Hindlimb muscle (tissue), 1 donor: Measurements from ENCODE around the gene GAGE12J. TPM values are rescaled to one million over a fixed set of nuclear protein-coding genes. Genes with fewer than 3 reads are reported as not detected.
"Not testable (repeated sequence)": the region's sequence is repeated elsewhere in the genome, so short reads cannot be mapped to it uniquely, and the experiment has no call there.

ENCODE experiments used
- DNase-seq: peaks from one replicate; pipeline ENCODE4 v3.0.0-alpha.2; 2013
- polyA plus RNA-seq: library from polyadenylated mRNA; unstranded; fragments of 120-200 nt; gene quantifications from one replicate; pipeline ENCODE4 v1.2.1, GENCODE V29; 2013; ENCODE audit not compliant: insufficient read length

GAGE12J gene
- polyA plus RNA-seq, 1 donor: not detected

DNA sequence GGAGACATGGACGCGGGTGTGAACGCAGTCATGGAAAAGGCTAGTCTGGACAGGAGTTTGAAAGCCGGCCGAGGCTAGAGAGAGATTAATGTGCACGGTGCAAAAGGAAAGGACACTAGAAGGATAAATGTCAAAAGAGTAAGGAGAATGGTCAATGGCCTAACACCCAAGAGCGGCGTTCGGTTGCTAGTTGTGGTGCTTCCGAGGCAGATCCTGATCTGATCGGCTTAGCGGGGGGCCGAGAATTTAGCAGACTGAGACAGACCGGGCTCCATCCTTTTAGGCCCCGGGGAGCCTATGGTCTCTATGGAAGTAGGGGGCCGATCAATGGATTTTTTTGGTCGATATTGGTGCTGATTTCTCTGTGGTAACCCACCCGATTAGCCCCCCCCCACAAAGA, 11.5 kb upstream of the GAGE12J start:
- DNase-seq: no peak

DNA sequence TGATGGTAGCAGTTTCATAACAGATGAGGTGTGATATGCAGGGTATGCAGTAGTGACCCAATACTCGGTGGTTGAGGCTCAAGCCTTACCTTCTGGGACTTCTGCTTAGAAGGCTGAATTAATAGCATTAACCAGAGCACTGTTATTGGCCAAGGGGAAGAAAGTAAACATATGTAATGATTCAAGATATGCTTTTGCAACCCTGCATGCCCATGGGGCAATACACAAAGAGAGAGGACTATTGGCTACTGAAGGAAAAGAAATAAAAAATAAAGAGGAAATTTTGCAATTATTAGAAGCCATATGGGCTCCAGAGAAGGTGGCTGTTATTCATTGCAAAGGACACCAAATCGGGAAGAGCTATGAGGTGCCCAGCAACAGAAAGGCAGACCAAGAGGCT, 9.7 kb upstream of the GAGE12J start:
- DNase-seq: no peak

DNA sequence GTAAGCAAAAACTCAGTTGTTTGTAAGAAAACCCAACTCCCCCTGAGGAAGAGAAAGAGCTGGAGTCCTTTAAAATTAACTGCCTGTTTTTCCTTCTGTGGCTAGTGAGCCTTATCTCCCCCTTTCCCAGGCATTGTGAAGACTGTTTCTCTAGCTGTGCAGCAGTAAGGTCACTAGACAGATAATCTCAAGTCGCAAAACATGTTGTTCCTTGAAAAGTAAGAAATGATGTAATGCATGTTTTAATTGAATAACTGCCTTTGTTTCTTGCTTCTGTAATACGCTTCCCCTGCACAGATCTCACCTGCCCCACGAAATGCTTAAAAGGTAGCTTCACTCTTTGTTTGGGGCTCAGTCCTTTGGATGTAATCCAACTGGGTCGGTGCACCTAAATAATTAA, 5.8 kb upstream of the GAGE12J start:
- DNase-seq: no peak

DNA sequence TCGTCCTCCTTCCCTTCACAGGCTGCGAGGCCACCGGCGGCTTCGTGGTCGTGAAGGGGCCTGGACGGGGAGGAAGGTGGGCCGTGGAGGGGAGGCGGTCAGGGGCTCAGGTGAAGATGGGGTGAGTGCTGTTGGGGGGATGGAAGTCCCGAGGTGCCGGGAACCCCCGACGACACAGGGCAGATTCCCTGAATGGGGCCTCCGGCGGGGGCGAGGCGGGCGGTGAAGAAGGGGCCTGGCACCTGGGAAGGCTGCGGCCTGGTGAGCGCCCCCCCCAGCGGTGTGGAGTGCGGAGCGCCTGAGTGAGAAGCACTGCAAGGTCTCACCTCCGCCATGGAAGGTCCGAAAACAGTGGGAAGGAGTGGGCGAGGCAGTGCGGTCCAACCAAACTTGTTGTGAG, 429 bp downstream of the GAGE12J start:
- not testable (repeated sequence) for DNase-seq

DNA sequence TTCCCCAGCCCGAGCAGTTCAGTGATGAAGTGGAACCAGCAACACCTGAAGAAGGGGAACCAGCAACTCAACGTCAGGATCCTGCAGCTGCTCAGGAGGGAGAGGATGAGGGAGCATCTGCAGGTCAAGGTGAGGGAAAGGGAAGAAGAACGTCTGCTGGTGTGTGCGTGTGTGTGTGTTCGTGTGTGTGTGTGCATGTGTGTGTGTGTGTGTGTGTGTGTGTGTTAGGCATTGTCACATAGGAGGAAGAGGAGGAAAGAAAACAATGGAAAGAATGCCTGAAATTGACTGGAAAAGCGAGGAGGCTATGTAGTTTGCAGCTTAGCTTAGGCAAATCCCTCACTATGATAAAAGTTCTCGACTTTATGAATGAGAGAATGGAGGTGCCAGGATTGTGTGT, 1.9 kb downstream of the GAGE12J start:
- not testable (repeated sequence) for DNase-seq

DNA sequence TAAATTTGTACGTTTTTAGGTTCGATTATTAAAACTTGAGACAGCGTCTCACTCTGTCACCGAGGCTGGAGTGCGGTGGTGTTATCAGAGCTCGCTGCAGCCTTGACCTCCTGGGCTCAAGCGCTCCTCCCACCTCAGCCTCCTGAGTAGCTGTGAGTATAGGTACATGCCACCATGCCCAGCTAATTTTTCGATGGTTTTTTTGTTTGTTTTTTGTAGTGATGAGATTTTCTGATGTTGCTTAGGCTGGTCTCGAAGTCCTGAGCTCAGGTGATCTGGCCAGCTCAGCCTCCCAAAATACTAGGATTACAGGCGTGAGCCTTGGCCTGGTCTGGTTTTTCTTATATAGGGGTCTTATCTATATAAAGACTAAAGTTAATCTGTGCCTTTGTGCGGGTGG, 8.6 kb downstream of the GAGE12J start:
- DNase-seq: not testable (repeated sequence)

DNA sequence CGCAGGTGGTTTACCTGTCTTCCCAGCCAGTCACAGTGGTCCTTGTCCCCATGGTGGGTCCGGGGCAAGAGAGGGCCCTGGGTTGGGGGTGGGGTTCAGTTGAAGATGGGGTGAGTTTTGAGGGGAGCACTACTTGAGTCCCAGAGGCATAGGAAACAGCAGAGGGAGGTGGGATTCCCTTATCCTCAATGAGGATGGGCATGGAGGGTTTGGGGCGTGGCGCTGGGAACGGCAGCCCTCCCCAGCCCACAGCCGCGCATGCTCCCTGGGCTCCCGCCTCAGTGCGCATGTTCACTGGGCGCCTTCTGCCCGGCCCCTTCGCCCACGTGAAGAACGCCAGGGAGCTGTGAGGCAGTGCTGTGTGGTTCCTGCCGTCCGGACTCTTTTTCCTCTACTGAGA, 9.4 kb downstream of the GAGE12J start, which contains the start of gene GAGE13:
TSS of gene GAGE13 (plus strand) at position 301 of the 400 bp plus-strand sequence. CDS start 1,156 bp downstream, outside the sequence.
- not testable (repeated sequence) for DNase-seq

DNA sequence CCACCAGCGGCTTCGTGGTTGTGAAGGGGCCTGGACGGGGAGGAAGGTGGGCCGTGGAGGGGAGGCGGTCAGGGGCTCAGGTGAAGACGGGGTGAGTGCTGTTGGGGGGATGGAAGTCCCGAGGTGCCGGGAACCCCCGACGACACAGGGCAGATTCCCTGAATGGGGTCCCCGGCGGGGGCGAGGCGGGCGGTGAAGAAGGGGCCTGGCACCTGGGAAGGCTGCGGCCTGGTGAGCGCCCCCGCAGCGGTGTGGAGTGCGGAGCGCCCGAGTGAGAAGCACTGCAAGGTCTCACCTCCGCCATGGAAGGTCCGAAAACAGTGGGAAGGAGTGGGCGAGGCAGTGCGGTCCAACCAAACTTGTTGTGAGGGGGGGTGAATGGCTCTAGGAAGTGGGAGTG, 10.0 kb downstream of the GAGE12J start:
- not testable (repeated sequence) for DNase-seq

DNA sequence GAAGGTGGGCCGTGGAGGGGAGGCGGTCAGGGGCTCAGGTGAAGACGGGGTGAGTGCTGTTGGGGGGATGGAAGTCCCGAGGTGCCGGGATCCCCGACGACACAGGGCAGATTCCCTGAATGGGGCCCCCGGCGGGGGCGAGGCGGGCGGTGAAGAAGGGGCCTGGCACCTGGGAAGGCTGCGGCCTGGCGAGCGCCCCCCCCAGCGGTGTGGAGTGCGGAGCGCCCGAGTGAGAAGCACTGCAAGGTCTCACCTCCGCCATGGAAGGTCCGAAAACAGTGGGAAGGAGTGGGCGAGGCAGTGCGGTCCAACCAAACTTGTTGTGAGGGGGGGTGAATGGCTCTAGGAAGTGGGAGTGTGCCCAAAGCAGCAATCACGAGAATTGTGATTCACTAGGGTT, 19.6 kb downstream of the GAGE12J start:
- not testable (repeated sequence) for DNase-seq

DNA sequence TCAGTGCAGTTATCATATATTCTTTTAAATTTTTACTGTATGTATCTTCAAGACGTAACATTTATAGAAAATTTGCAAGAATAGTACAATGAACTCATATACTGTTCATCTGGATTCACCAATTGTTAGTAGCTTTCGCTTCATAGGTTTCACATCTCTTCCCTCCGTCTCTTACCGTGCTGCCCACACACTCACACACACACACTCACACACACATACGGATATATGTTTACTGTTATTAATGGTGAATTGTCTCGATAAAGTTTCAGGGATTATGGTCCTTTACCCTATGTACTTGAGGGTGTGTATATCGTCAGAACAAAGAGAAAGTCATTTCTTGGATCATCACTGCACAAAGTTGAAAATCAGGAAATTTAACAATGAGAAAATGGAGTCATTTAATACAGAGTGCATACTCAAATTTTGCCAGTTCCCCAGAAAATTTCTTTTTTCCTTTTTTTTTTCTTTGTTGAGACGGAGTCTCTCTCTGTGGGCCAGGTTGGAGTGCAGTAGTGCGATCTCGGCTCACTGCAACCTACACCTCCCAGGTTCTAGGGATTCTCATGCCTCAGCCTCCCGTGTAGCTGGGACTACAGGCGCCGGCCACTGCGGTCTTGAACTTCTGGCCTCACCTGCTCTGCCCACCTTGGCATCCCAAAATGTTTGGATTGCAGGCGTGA, 22.8 kb downstream of the GAGE12J start:
- DNase-seq: not testable (repeated sequence)

DNA sequence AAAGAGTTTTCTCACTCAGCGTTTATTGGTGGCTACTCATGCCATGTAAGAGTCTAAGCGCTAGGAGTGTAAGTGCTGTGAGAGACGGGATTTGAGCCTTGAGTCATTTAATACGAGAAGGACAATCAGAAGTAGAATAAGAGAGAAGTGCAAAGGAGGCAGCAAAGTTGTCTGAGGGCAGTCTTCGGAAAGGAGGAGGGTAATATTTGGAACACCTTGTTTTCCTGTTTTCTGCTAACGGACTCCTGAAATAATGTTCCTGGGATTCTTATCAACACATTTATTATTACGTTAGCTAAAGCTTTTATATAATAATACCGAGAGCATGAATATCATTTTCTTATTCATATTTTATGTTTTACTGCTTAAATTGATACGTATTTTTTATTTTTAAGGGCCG, 23.6 kb downstream of the GAGE12J start:
- not testable (repeated sequence) for DNase-seq

DNA sequence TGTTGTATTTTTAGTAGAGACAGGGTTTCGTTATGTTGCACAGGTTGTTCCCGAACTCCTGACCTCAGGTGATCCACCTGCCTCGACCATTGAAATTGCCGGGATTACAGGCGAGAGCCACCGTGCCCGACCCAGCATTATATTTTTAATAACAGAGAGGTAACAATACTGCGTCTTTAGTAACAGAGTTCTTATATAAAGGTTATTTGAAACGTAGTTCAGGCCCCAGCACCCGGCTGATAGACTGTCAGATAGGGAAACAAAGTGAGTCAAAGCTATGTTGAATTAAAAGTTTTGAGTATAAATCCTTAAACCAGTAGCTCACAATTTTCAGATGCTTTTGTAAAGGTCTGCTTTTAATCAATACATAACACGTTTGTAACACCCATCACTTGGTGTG, 24.3 kb downstream of the GAGE12J start:
- DNase-seq: not testable (repeated sequence)

Other genes with a start within 250 kb of the GAGE12J start
- gene PRAF2, start 248.0 kb upstream of the GAGE12J start, polyA plus RNA-seq: 20.3 TPM
- gene WDR45, start 242.2 kb upstream of the GAGE12J start, polyA plus RNA-seq: 34.5 TPM
- gene GPKOW, start 198.3 kb upstream of the GAGE12J start, polyA plus RNA-seq: 18.4 TPM
- 2.7 TPM for gene MAGIX, start 159.3 kb upstream of the GAGE12J start, polyA plus RNA-seq
- 148 TPM for gene PLP2, start 150.1 kb upstream of the GAGE12J start, polyA plus RNA-seq
- 4.3 TPM for gene PRICKLE3, start 135.7 kb upstream of the GAGE12J start, polyA plus RNA-seq
- 1.0 TPM for gene SYP, start 121.8 kb upstream of the GAGE12J start, polyA plus RNA-seq
- gene CACNA1F, start 88.7 kb upstream of the GAGE12J start, polyA plus RNA-seq: not detected
- 13.9 TPM for gene CCDC22, start 86.6 kb upstream of the GAGE12J start, polyA plus RNA-seq
- gene FOXP3, start 57.3 kb upstream of the GAGE12J start, polyA plus RNA-seq: 0.66 TPM
- gene PPP1R3F, start 52.2 kb upstream of the GAGE12J start, polyA plus RNA-seq: 10.2 TPM
- gene GAGE10, start 18.4 kb upstream of the GAGE12J start, polyA plus RNA-seq: not detected
- gene GAGE13, start 9.5 kb downstream of the GAGE12J start, polyA plus RNA-seq: not detected
- not detected for gene GAGE12C, start 210.1 kb downstream of the GAGE12J start, polyA plus RNA-seq
- not detected for gene GAGE12D, start 219.7 kb downstream of the GAGE12J start, polyA plus RNA-seq
- not detected for gene GAGE12E, start 229.3 kb downstream of the GAGE12J start, polyA plus RNA-seq
- not detected for gene GAGE12F, start 238.8 kb downstream of the GAGE12J start, polyA plus RNA-seq
- not detected for gene GAGE12G, start 248.4 kb downstream of the GAGE12J start, polyA plus RNA-seq